Activated CD4-positive, alpha-beta T cell treated with anti-CD3 and anti-CD28 coated beads for 24 hours (primary cell): ENCODE data around the gene RHOG.
"Not testable (repeated sequence)": the region's sequence is repeated elsewhere in the genome, so short reads cannot be mapped to it uniquely, and the experiment has no call there.

ENCODE experiments used
- DNase-seq, 2 donors: peaks; one replicate each; pipeline ENCODE4 v3.0.0-alpha.2; 2020; ENCODE audit warnings: low read depth in 2 of 2

The RHOG gene

GRCh38 chr11:3834349-3834663 lies 6.5 kb downstream of the RHOG start:
- no peak for DNase-seq

GRCh38 chr11:3833449-3833848 lies 7.3 kb downstream of the RHOG start:
- DNase-seq = no peak

GRCh38 chr11:3832816-3833215 lies 7.9 kb downstream of the RHOG start:
- no peak for DNase-seq

DNA sequence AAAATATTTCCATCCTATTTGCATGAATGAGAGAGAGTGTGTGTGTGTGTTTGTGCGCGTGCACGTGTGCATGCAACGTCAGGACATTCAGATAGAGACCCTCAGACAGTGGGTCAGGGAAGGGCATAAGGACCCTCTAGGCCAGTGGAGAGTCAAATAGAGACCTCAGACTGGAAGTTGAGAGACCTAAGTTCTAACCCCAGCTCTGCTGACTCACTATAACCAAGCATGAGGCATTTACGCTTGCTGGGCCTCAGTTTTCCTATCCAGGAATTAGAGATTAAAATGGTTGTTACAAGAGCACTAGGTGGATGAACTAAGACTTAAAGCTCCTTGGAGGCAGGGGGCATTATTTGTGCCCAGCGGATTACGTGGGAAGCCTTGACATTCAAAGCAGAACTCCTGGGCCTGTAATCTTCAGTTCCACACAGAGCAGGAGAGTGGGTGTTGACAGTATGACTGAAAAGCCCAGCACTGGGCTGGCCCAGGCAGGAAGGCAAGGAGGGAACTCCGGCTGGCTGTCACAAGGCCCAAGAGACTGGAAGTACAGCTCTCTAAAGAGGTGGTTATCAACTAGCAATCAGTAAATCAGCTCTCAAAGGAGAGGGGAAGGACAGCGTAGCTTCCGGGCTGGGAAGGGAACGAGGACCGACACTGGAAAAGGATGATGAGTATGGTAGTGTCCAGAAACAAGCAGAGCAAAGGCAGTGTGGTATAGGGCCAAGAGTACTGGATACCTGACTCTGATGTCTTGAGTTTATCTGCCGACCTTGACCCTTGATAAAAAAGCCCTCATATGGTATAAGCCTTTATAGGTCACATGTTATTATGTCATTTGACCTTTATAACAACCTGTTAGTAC lies 9.2 kb downstream of the RHOG start:
- DNase-seq = no peak

- DNase-seq = no peak
Observed at GRCh38 chr11:3830730-3831129, 10.0 kb downstream of the RHOG start.

DNA sequence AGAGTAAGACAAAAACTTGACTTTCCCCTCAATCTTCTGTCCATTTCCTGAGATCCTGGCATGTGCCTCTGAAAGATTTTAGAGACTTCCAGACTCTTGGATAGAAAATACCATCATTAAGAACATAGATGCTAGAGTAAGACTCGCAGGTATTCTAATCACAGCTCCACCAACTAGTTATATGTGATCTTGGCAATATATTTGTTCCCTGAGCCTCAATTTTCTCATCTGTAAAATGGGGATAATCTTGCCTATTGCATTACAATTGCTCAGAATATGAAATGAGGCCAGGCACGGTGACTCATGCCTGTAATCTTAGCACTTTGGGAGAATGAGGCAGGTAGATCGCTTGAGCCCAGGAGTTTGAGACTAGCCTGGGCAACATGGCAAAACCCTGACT lies 10.7 kb downstream of the RHOG start:
- no peak for DNase-seq

DNA sequence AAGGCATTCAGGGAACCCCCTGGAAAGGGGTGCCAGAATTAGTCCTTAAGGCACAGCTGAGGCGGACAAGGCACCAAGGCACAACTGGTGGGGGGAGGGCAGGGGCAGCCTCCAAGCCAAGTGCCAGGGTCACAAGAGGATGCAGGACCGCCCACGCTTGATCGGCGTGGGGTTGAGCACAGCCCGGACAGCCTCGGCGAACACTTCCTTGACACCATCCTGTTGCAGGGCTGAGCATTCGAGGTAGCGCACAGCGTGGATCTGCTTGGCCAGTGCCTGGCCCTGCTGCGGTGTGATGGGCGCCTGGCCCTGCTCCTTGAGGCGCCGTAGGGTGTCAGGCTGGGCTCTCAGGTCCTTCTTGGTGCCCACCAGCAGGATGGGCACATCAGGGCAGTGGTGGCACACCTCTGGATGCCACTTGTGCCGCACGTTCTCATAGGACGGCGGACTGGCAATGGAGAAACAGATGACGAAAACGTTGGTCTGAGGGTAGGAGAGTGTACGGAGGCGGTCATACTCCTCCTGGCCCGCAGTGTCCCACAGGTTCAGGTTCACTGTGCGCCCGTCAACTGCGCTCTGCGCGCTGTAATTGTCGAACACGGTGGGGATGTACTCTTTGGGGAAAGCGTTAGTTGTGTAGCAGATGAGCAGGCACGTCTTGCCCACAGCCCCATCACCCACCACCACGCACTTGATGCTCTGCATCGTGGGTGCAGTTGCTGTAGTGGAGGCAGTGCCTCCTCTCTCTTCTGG lies 13.1 kb downstream of the RHOG start:
- no peak for DNase-seq

DNA sequence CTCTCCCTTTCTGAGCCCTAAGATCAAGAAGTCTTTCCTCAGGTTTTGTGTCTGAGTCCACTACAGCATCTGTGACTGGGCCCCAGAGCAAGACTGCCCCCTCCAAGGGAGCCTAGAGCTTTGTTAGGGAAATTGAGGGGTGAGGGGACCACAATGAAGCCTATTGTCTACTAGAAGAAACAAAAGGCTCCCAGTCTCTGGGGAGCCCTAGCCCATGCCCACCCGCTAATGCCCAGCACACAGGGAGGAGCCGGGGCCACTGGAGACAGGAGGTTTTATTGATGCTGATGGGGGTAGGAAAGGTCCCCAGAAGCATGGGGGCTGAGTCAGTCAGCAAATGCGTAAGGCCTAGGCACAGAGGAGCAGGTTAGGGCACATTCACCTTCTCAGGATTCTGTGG lies 14.0 kb downstream of the RHOG start:
- DNase-seq = no peak

DNA sequence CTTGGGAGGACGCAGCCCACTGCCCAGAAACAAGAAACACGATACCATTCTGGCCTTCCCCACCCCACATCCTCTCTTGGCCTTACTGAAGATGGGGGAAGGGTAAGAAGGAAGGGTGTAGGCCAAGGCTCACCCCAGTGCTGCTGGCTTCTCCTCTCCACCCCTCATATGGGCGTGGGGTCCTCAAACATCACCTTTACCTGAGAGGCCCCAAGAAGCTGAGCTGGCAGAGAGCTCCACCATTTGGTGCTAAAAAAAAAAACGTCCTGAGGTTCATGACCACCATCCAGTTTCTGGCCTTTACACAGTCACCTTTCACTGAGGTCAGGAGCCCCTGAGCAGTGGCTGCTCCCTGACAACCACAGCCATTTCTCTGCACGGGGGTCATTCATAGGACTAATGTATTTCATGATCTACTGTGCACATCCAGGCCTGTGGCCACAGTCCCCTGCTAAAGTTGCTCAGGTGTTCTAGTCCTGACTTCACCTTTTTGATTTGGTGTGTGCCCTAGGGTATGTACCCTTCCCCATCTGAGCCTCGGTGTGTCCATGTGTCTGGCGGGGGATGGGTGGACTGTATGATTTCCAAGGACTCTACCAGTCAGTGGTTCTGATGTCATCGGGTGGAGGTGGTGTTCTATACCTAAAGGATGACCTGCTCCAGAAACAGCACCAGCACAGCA lies 15.1 kb downstream of the RHOG start:
- no peak for DNase-seq

GRCh38 chr11:3824714-3825472 lies 15.9 kb downstream of the RHOG start:
- peak; percentile 58 to 77 for DNase-seq

DNA sequence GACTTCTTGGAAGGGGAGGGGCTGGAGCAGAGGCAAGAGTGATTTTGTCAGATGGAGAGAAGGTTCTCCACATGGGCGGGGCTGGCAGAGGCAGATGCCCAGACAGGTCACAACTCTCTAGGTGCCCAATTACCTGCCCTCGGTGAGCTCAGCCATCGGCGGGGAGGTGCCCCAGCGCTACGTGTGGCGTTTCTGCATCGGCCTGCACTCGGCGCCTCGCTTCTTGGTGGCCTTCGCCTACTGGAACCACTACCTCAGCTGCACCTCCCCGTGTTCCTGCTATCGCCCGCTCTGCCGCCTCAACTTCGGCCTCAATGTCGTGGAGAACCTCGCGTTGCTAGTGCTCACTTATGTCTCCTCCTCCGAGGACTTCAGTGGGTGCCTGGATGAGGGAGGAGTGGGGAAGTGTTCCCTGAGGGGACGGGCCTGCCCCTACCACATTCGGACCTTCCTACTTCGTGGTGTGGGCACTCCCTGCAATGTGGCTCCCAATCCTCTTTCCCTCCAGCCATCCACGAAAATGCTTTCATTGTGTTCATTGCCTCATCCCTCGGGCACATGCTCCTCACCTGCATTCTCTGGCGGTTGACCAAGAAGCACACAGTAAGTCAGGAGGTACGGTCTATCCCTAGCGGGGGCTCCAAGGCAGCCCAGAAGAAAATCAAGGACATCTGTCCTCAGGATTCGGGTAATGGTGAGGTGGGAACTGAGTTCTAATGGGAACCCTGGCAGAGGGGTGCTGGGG lies 16.8 kb downstream of the RHOG start:
- DNase-seq = no peak

DNA sequence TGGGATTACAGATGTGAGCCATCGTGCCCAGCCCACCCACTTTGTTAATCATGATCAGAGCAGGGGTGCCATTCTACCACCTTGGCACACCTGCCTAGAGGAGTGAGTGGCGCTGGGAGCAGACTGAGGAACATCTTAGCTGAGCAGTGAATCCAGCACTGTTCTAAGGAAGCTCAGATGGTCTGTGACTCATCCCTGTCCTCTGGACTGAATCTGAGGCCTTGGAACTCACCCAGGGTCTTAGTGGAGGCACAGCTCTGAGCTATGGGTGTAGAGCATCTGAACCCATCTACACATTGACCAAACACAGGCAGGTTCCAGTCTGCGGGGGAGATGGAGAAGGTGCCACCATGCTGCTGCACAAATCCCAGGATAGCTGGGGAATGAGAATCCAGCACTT lies 17.5 kb downstream of the RHOG start:
- no peak for DNase-seq

DNA sequence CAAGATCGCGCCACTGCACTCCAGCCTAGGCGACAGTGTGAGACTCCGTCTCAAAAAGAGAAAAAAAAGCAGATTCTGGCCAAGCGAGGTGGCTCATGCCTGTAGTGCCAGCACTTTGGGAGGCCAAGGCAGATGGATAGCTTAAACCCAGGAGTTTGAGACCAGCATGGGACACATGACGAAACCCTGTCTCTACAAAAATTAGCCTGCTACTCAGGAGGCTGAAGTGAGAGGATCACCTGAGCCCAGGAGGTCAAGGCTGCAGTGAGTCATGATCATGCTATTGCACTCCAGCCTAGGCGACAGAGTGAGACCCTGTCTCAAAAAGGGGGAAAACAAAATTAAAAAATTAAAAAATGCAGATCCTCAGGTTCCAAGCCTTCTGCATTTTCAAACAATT lies 18.4 kb downstream of the RHOG start:
- no peak for DNase-seq

DNA sequence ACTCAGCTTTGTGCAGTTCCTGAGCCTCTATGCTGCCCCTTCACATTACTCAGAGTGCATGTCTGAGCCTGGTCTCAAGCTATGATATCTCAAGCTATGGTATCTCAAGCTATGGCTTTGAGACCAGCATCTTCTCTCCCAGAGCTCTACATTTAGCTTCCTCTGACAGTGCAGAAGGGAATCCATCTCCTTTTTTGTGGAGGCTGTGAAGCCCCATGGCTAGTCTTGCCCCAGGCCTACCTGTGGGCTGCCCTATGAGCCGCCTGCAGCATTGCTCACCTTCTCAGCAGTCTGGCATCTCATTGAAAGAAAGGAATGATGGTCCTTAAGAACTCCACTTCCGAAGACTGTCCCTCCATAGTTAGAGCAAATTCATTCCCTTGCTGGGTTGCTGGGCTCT lies 19.8 kb downstream of the RHOG start:
- no peak for DNase-seq

DNA sequence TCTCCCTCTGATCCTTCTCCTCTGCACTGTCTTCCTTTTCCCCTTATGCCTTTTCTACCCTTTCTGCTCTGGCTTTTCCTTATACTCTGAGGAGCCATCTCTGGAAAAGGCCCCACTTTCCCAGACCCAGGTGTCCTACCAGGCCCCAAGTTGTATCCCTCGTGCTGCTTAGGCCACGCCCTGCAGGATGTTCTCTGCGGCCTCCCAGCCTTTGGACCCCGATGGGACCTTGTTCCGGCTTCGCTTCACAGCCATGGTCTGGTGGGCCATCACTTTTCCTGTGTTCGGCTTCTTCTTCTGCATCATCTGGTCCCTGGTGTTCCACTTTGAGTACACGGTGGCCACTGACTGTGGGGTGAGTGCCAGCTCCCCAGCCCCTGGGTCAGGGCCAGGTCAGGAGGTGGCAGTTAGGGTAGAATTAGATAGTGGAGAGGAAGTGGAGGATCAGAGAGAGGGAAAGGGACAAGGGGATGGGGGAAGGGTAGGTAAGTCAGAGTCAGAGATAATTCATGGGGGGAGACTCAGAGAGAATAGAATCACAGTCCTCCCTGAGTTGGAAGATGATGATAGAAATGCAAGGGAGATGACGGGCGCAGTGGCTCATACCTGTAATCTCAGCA lies 23.5 kb downstream of the RHOG start:
- no peak for DNase-seq

GRCh38 chr11:3816673-3817072 lies 24.1 kb downstream of the RHOG start:
- DNase-seq = no peak

GRCh38 chr11:3815845-3816244 lies 24.9 kb downstream of the RHOG start:
- no peak for DNase-seq

DNA sequence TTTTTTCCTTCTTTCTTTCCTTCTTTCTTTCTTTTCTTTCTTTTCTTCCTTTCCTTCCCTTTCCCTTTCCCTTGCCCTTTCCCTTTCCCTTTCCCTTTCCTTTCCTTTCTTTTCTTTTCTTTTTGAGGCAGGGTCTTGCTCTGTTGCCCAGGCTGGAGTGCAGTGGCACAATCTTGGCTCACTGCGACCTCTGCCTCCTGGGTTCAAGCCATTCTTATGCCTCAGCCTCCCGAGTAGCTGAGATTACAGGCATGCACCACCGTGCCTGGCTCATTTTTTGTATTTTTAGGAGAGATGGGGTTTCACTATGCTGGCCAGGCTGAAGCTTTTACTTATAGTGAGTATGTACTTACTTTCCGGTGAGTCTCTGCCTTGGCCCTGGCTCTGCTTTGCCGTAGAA lies 25.9 kb downstream of the RHOG start:
- DNase-seq = not testable (repeated sequence)

DNA sequence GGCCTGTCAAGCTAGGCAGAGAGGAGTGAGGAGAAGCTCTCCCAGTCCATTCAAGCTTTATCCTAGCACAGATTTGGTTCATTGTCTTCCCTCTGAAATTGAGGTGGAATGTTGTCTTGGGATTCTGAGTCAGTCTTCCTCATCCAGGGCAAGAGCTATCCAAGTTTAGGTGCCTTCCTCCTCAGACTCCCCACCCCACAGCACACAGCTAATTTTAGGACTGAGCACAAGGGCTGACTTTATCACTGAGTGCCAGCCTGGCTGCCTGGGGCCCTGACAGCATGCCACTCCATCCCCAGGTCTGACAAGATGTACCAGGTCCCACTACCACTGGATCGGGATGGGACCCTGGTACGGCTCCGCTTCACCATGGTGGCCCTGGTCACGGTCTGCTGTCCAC lies 29.8 kb downstream of the RHOG start:
- DNase-seq = no peak

GRCh38 chr11:3810446-3810845 lies 30.3 kb downstream of the RHOG start:
- no peak for DNase-seq

GRCh38 chr11:3809624-3809928 lies 31.2 kb downstream of the RHOG start:
- no peak for DNase-seq
